Loucy (cell line): Measurements from ENCODE around the gene PEX5L.
"Not testable (repeated sequence)": the region's sequence is repeated elsewhere in the genome, so short reads cannot be mapped to it uniquely, and the experiment has no call there.

Experiments
- H2AFZ ChIP-seq: fragments of 200-600 bp; sonication (generic); 2 replicates; pipeline ENCODE4 v1.6.0; 2016; ENCODE audit warnings: antibody characterized with exemption, mild to moderate bottlenecking, low read length, moderate library complexity
- H3F3A ChIP-seq: fragments of 200-600 bp; 2 replicates; pipeline ENCODE4 v1.6.0; 2016; ENCODE audit warnings: antibody characterized with exemption, low read depth, mild to moderate bottlenecking
- H3K27me3 ChIP-seq: fragments of 200-600 bp; sonication (generic); 2 replicates; pipeline ENCODE4 v1.6.1; 2014; ENCODE audit warnings: low read length, mild to moderate bottlenecking; ENCODE audit not compliant: insufficient read depth, poor library complexity, severe bottlenecking
- H3K36me3 ChIP-seq: fragments of 200-600 bp; sonication (generic); 2 replicates; pipeline ENCODE4 v1.6.1; 2016; ENCODE audit warnings: low read length; ENCODE audit not compliant: insufficient read depth
- H3K4me1 ChIP-seq: fragments of 200-600 bp; sonication (generic); 2 replicates; pipeline ENCODE4 v1.5.1; 2014; ENCODE audit warnings: low read length, mild to moderate bottlenecking; ENCODE audit not compliant: insufficient read depth, poor library complexity, severe bottlenecking
- H3K4me2 ChIP-seq: fragments of 200-600 bp; sonication (generic); 2 replicates; pipeline ENCODE4 v1.6.0; 2014; ENCODE audit warnings: antibody characterized with exemption, low read length, low read depth, mild to moderate bottlenecking; ENCODE audit not compliant: poor library complexity, severe bottlenecking
- H3K4me3 ChIP-seq: fragments of 200-600 bp; sonication (generic); 2 replicates; pipeline ENCODE4 v1.5.1; 2014; ENCODE audit warnings: low read length, mild to moderate bottlenecking, mixed read lengths; ENCODE audit not compliant: poor library complexity, severe bottlenecking
- H3K79me2 ChIP-seq: fragments of 200-600 bp; sonication (generic); 2 replicates; pipeline ENCODE4 v1.6.1; 2014; ENCODE audit warnings: low read length; ENCODE audit not compliant: insufficient read depth
- H3K9ac ChIP-seq: fragments of 200-600 bp; sonication (generic); 2 replicates; pipeline ENCODE4 v1.6.0; 2014; ENCODE audit warnings: mild to moderate bottlenecking, low read depth, low read length, moderate library complexity; ENCODE audit not compliant: poor library complexity, severe bottlenecking
- H3K9me2 ChIP-seq: fragments of 200-600 bp; sonication (generic); replicated peaks from 2 replicates; pipeline ENCODE4 v1.6.1; 2016; ENCODE audit warnings: low read depth, low read length, mixed read lengths
- H3K9me3 ChIP-seq: fragments of 200-600 bp; sonication (generic); 2 replicates; pipeline ENCODE4 v1.6.1; 2014; ENCODE audit warnings: mild to moderate bottlenecking, antibody characterized with exemption, low read length, low read depth; ENCODE audit not compliant: insufficient read depth
- H4K20me1 ChIP-seq: fragments of 200-600 bp; sonication (generic); 2 replicates; pipeline ENCODE4 v1.6.0; 2014; ENCODE audit warnings: antibody characterized with exemption, low read length, mild to moderate bottlenecking; ENCODE audit not compliant: insufficient read depth, poor library complexity, severe bottlenecking
- CTCF ChIP-seq: fragments of 200-600 bp; sonication (generic); conservative IDR thresholded peaks from 2 replicates; pipeline ENCODE4 v1.5.1; 2014; ENCODE audit warnings: mild to moderate bottlenecking, antibody characterized with exemption, low read length
- EZH2phosphoT487 ChIP-seq: fragments of 200-600 bp; IDR thresholded peaks from 2 replicates; pipeline ENCODE4 v1.6.1; 2018; ENCODE audit warnings: antibody characterized with exemption, mild to moderate bottlenecking, moderate library complexity, borderline replicate concordance

Gene PEX5L

GRCh38 chr3:179788996-179789395, 247.7 kb downstream of the PEX5L start:
- peaks cover 15% of the 10 kb centered on the region; the same call in 1 of the 2 replicates for H3K36me3 ChIP-seq
- H3K9me2 ChIP-seq = no peaks in the 10 kb centered on the region
- H3K79me2 ChIP-seq = no peaks in the 10 kb centered on the region
- no peaks in the 10 kb centered on the region for H3K9me3 ChIP-seq
- no peaks in the 10 kb centered on the region for H3K4me1 ChIP-seq
- H3K4me2 ChIP-seq = no peak overlapping the region
- TF ChIP-seq EZH2phosphoT487 = no peak
- no peak for TF ChIP-seq CTCF
- no peak overlapping the region for H3K9ac ChIP-seq
- H3K4me3 ChIP-seq = no peak overlapping the region
- H4K20me1 ChIP-seq = no peaks in the 10 kb centered on the region
- no peak overlapping the region for H2AFZ ChIP-seq
- no peaks in the 10 kb centered on the region for H3F3A ChIP-seq
- H3K27me3 ChIP-seq = no peaks in the 10 kb centered on the region

GRCh38 chr3:179782841-179783240, 253.9 kb downstream of the PEX5L start:
- H3K4me2 ChIP-seq, H4K20me1 ChIP-seq, H2AFZ ChIP-seq, H3K27me3 ChIP-seq, H3K9me3 ChIP-seq, H3K4me1 ChIP-seq, H3F3A ChIP-seq, H3K4me3 ChIP-seq, H3K9me2 ChIP-seq, H3K79me2 ChIP-seq, H3K9ac ChIP-seq: not testable (repeated sequence)
- peaks cover 60% of the 10 kb centered on the region for H3K36me3 ChIP-seq

GRCh38 chr3:179775416-179776122, 261.2 kb downstream of the PEX5L start:
- Histone ChIP-seq H3K9me2 (no peaks in the 10 kb centered on the region), H3K79me2 (no peaks in the 10 kb centered on the region), H3K4me2 (no peak overlapping the region), H3K4me3 (no peak overlapping the region), H2AFZ (no peak overlapping the region), H3K36me3 (peaks cover 19% of the 10 kb centered on the region), H3K4me1 (peaks cover 28% of the 10 kb centered on the region), H3K9ac (no peak overlapping the region), H3F3A (no peaks in the 10 kb centered on the region), H4K20me1 (no peaks in the 10 kb centered on the region), H3K9me3 (peaks cover 5% of the 10 kb centered on the region; the same call in 1 of the 2 replicates), H3K27me3 (no peaks in the 10 kb centered on the region)
- TF ChIP-seq CTCF (no peak), EZH2phosphoT487 (no peak)

GRCh38 chr3:179772297-179772696, 264.4 kb downstream of the PEX5L start:
- Histone ChIP-seq H3K79me2 (no peaks in the 10 kb centered on the region), H3K4me1 (peaks cover 58% of the 10 kb centered on the region), H3K36me3 (peaks cover 4% of the 10 kb centered on the region; the same call in 1 of the 2 replicates), H3K9ac (peak overlapping the region; percentile 57), H4K20me1 (no peaks in the 10 kb centered on the region), H3K4me2 (peak overlapping the region; percentile 72), H3K27me3 (no peaks in the 10 kb centered on the region), H3K9me2 (no peaks in the 10 kb centered on the region), H3F3A (peaks cover 10% of the 10 kb centered on the region), H3K9me3 (no peaks in the 10 kb centered on the region), H2AFZ (no peak overlapping the region), H3K4me3 (no peak overlapping the region)
- TF ChIP-seq CTCF = no peak
- TF ChIP-seq EZH2phosphoT487 = no peak
